ENCODE measurements around the gene CATSPERD. TPM values are rescaled to one million over a fixed set of nuclear protein-coding genes. Genes with fewer than 3 reads are reported as not detected.
A peak's percentile ranks its signal among the peaks of the same experiment; 100 is the strongest.
"Not testable (repeated sequence)": the region's sequence is repeated elsewhere in the genome, so short reads cannot be mapped to it uniquely, and the experiment has no call there.

The CATSPERD gene
- total RNA-seq, 2 experiments from 2014 or later = not detected

GRCh38 chr19:5686647-5687359 is 33.6 kb upstream of the CATSPERD start:
- Mint-ChIP-seq H3K36me3 (ENCODE audit: low read depth) (peaks cover 18% of the 10 kb centered on the region), H3K9me3 (ENCODE audit: low read depth) (no peaks in the 10 kb centered on the region), H3K27me3 (no peaks in the 10 kb centered on the region), H3K4me1 (peaks cover 18% of the 10 kb centered on the region), H3K4me3 (peak overlapping the region; percentile 69), H3K27ac (peak overlapping the region; percentile 79)
- intact Hi-C loops (cut with DNase I, micrococcal nuclease) = loop anchor here in 1 of 2 experiments (1.0 to 10.0 kb wide), 7 partner anchors 103 to 1702 kb away; partner anchors contain the start of genes EEF2, MPND, VMAC and ZBTB7A
- ChIA-PET CTCF (interaction anchor here (0.6 to 2.1 kb wide), 8 partner anchors 11 to 118 kb away, joined by 3 to 14 read pairs (median 4); partner anchors contain the start of genes SAFB and SAFB2), POLR2A (interaction anchor here (0.7 to 1.8 kb wide), 8 partner anchors 10 to 218 kb away, joined by 3 to 15 read pairs (median 6); partner anchors contain the start of genes CATSPERD, LONP1, SAFB and SAFB2)
- DNase-seq (peak; percentile 100), ATAC-seq (peak; percentile 61)

GRCh38 chr19:5687360-5688198 is 32.9 kb upstream of the CATSPERD start:
- ChIA-PET CTCF (interaction anchor here (0.6 to 2.1 kb wide), 9 partner anchors 12 to 119 kb away, joined by 3 to 14 read pairs (median 4); partner anchors contain the start of genes SAFB and SAFB2), POLR2A (interaction anchor here (0.7 to 1.8 kb wide), 7 partner anchors 10 to 217 kb away, joined by 3 to 15 read pairs (median 3); partner anchors contain the start of genes CATSPERD, LONP1, SAFB and SAFB2)
- Mint-ChIP-seq H3K4me1 (peaks cover 19% of the 10 kb centered on the region), H3K9me3 (ENCODE audit: low read depth) (no peaks in the 10 kb centered on the region), H3K36me3 (ENCODE audit: low read depth) (peaks cover 25% of the 10 kb centered on the region), H3K27ac (no peak overlapping the region), H3K27me3 (no peaks in the 10 kb centered on the region), H3K4me3 (peak overlapping the region; percentile 69)
- ATAC-seq (no peak), DNase-seq (no peak)
- intact Hi-C loops (cut with DNase I, micrococcal nuclease) = loop anchor here in 1 of 2 experiments (1.0 to 10.0 kb wide), 5 partner anchors 217 to 1703 kb away; partner anchors contain the start of genes EEF2, MPND, VMAC and ZBTB7A

- H3K27me3 Mint-ChIP-seq; H3K9me3 Mint-ChIP-seq (ENCODE audit: low read depth); POLR2A ChIA-PET; ATAC-seq; DNase-seq; H3K27ac Mint-ChIP-seq: not testable (repeated sequence)
- Mint-ChIP-seq H3K4me1 (peaks cover 21% of the 10 kb centered on the region), H3K4me3 (peak overlapping the region; percentile 48), H3K36me3 (ENCODE audit: low read depth) (peaks cover 33% of the 10 kb centered on the region)
- CTCF ChIA-PET = interaction anchor here (0.8 to 2.4 kb wide), 3 partner anchors 23 to 66 kb away, joined by 3 to 32 read pairs (median 4); partner anchors contain the start of genes CATSPERD, LONP1, SAFB and SAFB2
- intact Hi-C loops (cut with DNase I, micrococcal nuclease) = loop anchor here in 1 of 2 experiments (5.0 to 10.0 kb wide), 4 partner anchors 1344 to 1704 kb away; partner anchors contain the start of genes EEF2, MPND and ZBTB7A
Observed at GRCh38 chr19:5688262-5688881, 32.1 kb upstream of the CATSPERD start.

- no peaks in the 10 kb centered on the region for H3K9me3 Mint-ChIP-seq (ENCODE audit: low read depth)
- H3K27me3 Mint-ChIP-seq = no peaks in the 10 kb centered on the region
- CTCF ChIA-PET = interaction anchor here (0.6 to 2.4 kb wide), 22 partner anchors 9 to 114 kb away, joined by 3 to 32 read pairs (median 4); partner anchors contain the start of genes CATSPERD, DUS3L, LONP1 and SAFB
- H3K27ac Mint-ChIP-seq = peak within 1 kb of the TSS; percentile 96
- DNase-seq (peak; percentile 100), ATAC-seq (peak; percentile 54)
- H3K4me1 Mint-ChIP-seq = peaks cover 21% of the 10 kb centered on the region
- peaks cover 49% of the 10 kb centered on the region for H3K36me3 Mint-ChIP-seq (ENCODE audit: low read depth)
- intact Hi-C loops (cut with DNase I, micrococcal nuclease) = loop anchor here (1.0 to 2.0 kb wide), 9 partner anchors 10 to 420 kb away; partner anchors contain the start of genes CATSPERD (in 2 of the 2), LONP1 (in 2 of the 2), MICOS13 (in 2 of the 2) and DUS3L (in 1 of the 2)
- H3K4me3 Mint-ChIP-seq = peak within 1 kb of the TSS; percentile 100
- POLR2A ChIA-PET = interaction anchor here (0.6 to 1.8 kb wide), 13 partner anchors 11 to 995 kb away, joined by 3 to 20 read pairs (median 5); partner anchors contain the start of genes CATSPERD, DUS3L, LONP1 and SAFB
Observed at GRCh38 chr19:5690125-5690954, 30.1 kb upstream of the CATSPERD start, which contains the start of gene RPL36. TSS of gene RPL36 (plus strand) at chr19:5690295. CDS start at chr19:5690508, 213 bp downstream.

- H3K27ac Mint-ChIP-seq = peak overlapping the region; percentile 96
- H3K9me3 Mint-ChIP-seq (ENCODE audit: low read depth) = no peaks in the 10 kb centered on the region
- POLR2A ChIA-PET = interaction anchor here (0.6 to 1.8 kb wide), 7 partner anchors 17 to 823 kb away, joined by 3 to 20 read pairs (median 3); partner anchors contain the start of genes CATSPERD, DUS3L, LONP1 and PLIN3
- H3K4me1 Mint-ChIP-seq = peaks cover 21% of the 10 kb centered on the region
- ATAC-seq = peak; percentile 4
- H3K36me3 Mint-ChIP-seq (ENCODE audit: low read depth) = peaks cover 51% of the 10 kb centered on the region
- intact Hi-C loops (cut with DNase I, micrococcal nuclease) = loop anchor here (1.0 to 2.0 kb wide), 9 partner anchors 11 to 419 kb away; partner anchors contain the start of genes CATSPERD (in 2 of the 2), LONP1 (in 2 of the 2), MICOS13 (in 2 of the 2) and DUS3L (in 1 of the 2)
- peak; percentile 86 for DNase-seq
- CTCF ChIA-PET = interaction anchor here (0.5 to 1.6 kb wide), 5 partner anchors 27 to 1675 kb away, joined by 3 to 9 read pairs (median 3); partner anchors contain the start of genes CATSPERD, LONP1, SAFB and SAFB2
- peak overlapping the region; percentile 100 for H3K4me3 Mint-ChIP-seq
- no peaks in the 10 kb centered on the region for H3K27me3 Mint-ChIP-seq
Observed at GRCh38 chr19:5690955-5691821, 29.2 kb upstream of the CATSPERD start.

GRCh38 chr19:5691822-5692722 is 28.4 kb upstream of the CATSPERD start:
- ChIA-PET CTCF (interaction anchor here (0.5 to 1.6 kb wide), 2 partner anchors 27 to 1674 kb away, joined by 3 to 9 read pairs; no protein-coding TSS in a partner anchor), POLR2A (interaction anchor here (0.6 to 1.8 kb wide), 6 partner anchors 16 to 99 kb away, joined by 3 to 20 read pairs (median 3); partner anchors contain the start of genes CATSPERD, DUS3L, LONP1 and SAFB)
- DNase-seq (peak; percentile 57), ATAC-seq (no peak)
- intact Hi-C loops (cut with DNase I, micrococcal nuclease) = loop anchor here in 1 of 2 experiments (2.0 kb wide), 1 partner anchor 99 kb away; the partner anchor contains the start of gene DUS3L
- Mint-ChIP-seq H3K36me3 (ENCODE audit: low read depth) (peaks cover 57% of the 10 kb centered on the region), H3K27ac (peak overlapping the region; percentile 86), H3K4me1 (peaks cover 21% of the 10 kb centered on the region), H3K27me3 (no peaks in the 10 kb centered on the region), H3K4me3 (peak overlapping the region; percentile 100), H3K9me3 (ENCODE audit: low read depth) (no peaks in the 10 kb centered on the region)

GRCh38 chr19:5692723-5693194 is 27.7 kb upstream of the CATSPERD start:
- POLR2A ChIA-PET = interaction anchor here (0.6 to 1.1 kb wide), 3 partner anchors 15 to 32 kb away, joined by 3 to 4 read pairs (median 3); no protein-coding TSS in a partner anchor
- no peak for DNase-seq
- H3K27ac Mint-ChIP-seq = peak overlapping the region; percentile 86
- CTCF ChIA-PET = no interaction called here
- H3K9me3 Mint-ChIP-seq (ENCODE audit: low read depth) = no peaks in the 10 kb centered on the region
- H3K27me3 Mint-ChIP-seq = no peaks in the 10 kb centered on the region
- H3K4me1 Mint-ChIP-seq = peaks cover 21% of the 10 kb centered on the region
- no peak for ATAC-seq
- intact Hi-C loops (cut with DNase I, micrococcal nuclease) = no loop called here
- H3K36me3 Mint-ChIP-seq (ENCODE audit: low read depth) = peaks cover 57% of the 10 kb centered on the region
- H3K4me3 Mint-ChIP-seq = peak overlapping the region; percentile 100
